Chondrocyte (in vitro differentiated cells): ENCODE results near the gene MPV17L2. TPM values are rescaled to one million over a fixed set of nuclear protein-coding genes. Genes with fewer than 3 reads are reported as not detected.

ENCODE experiments used
- DNase-seq: peaks from one replicate; pipeline ENCODE4 v3.0.0; 2021; ENCODE audit warnings: mixed read lengths, low spot score
- H3K27ac Mint-ChIP-seq: one replicate; pipeline ENCODE4 v1.8.0; 2021; ENCODE audit warnings: mild to moderate bottlenecking, moderate library complexity, mixed read lengths; ENCODE audit not compliant: unreplicated experiment
- H3K27me3 Mint-ChIP-seq: 2 replicates; pipeline ENCODE4 v1.8.0; 2021; ENCODE audit warnings: low read depth, mixed read lengths
- H3K36me3 Mint-ChIP-seq: 2 replicates; pipeline ENCODE4 v1.8.0; 2021; ENCODE audit warnings: low read depth, mixed read lengths
- H3K4me1 Mint-ChIP-seq: 2 replicates; pipeline ENCODE4 v1.8.0; 2021; ENCODE audit warnings: low read depth, mild to moderate bottlenecking, mixed read lengths
- H3K4me3 Mint-ChIP-seq: one replicate; pipeline ENCODE4 v1.8.0; 2021; ENCODE audit warnings: mild to moderate bottlenecking, moderate library complexity, mixed read lengths; ENCODE audit not compliant: unreplicated experiment
- H3K9me3 Mint-ChIP-seq: 2 replicates; pipeline ENCODE4 v1.8.0; 2021; ENCODE audit warnings: low read depth, mixed read lengths
- CTCF ChIP-seq: fragments of 200-600 bp; sonication (generic); IDR thresholded peaks from 2 replicates; pipeline ENCODE4 v1.5.0; 2021; ENCODE audit warnings: antibody characterized with exemption, mild to moderate bottlenecking, moderate library complexity
- total RNA-seq: library from RNA; stranded (reverse); gene quantifications from 3 replicates; pipeline ENCODE4 v1.2.1, GENCODE V29; 2021

The MPV17L2 gene
- total RNA-seq, 1 donor from 2014 or later = 10.9 TPM

GRCh38 chr19:18176367-18177310, 16.4 kb upstream of the MPV17L2 start:
- Mint-ChIP-seq H3K36me3 (peaks cover 2% of the 10 kb centered on the region), H3K9me3 (no peaks in the 10 kb centered on the region), H3K4me1 (peaks cover 8% of the 10 kb centered on the region), H3K27ac (no peak overlapping the region), H3K4me3 (no peak overlapping the region), H3K27me3 (peaks cover 7% of the 10 kb centered on the region)
- no peak for DNase-seq
- TF ChIP-seq CTCF = no peak

GRCh38 chr19:18179957-18180356, 13.1 kb upstream of the MPV17L2 start:
- peaks cover 6% of the 10 kb centered on the region for H3K27me3 Mint-ChIP-seq
- no peaks in the 10 kb centered on the region for H3K36me3 Mint-ChIP-seq
- no peak overlapping the region for H3K4me3 Mint-ChIP-seq
- no peaks in the 10 kb centered on the region for H3K4me1 Mint-ChIP-seq
- TF ChIP-seq CTCF = no peak
- H3K27ac Mint-ChIP-seq = no peak overlapping the region
- DNase-seq = no peak
- H3K9me3 Mint-ChIP-seq = no peaks in the 10 kb centered on the region

GRCh38 chr19:18183529-18183928, 9.5 kb upstream of the MPV17L2 start:
- H3K27me3 Mint-ChIP-seq = peaks cover 3% of the 10 kb centered on the region
- H3K27ac Mint-ChIP-seq = no peak overlapping the region
- DNase-seq = no peak
- no peaks in the 10 kb centered on the region for H3K36me3 Mint-ChIP-seq
- no peaks in the 10 kb centered on the region for H3K9me3 Mint-ChIP-seq
- no peaks in the 10 kb centered on the region for H3K4me1 Mint-ChIP-seq
- no peak for TF ChIP-seq CTCF
- no peak overlapping the region for H3K4me3 Mint-ChIP-seq

- Mint-ChIP-seq H3K36me3 (no peaks in the 10 kb centered on the region), H3K4me3 (no peak overlapping the region), H3K9me3 (no peaks in the 10 kb centered on the region), H3K4me1 (no peaks in the 10 kb centered on the region), H3K27ac (no peak overlapping the region), H3K27me3 (peaks cover 3% of the 10 kb centered on the region)
- no peak for TF ChIP-seq CTCF
- DNase-seq = no peak
Observed at GRCh38 chr19:18185538-18185937, 7.5 kb upstream of the MPV17L2 start.

- no peak overlapping the region for H3K4me3 Mint-ChIP-seq
- TF ChIP-seq CTCF = no peak
- H3K9me3 Mint-ChIP-seq = no peaks in the 10 kb centered on the region
- no peak for DNase-seq
- peaks cover 3% of the 10 kb centered on the region for H3K27me3 Mint-ChIP-seq
- peaks cover 24% of the 10 kb centered on the region for H3K4me1 Mint-ChIP-seq
- no peaks in the 10 kb centered on the region for H3K36me3 Mint-ChIP-seq
- H3K27ac Mint-ChIP-seq = no peak overlapping the region
Observed at GRCh38 chr19:18190278-18190677, 2.7 kb upstream of the MPV17L2 start.
